Hepatocyte (in vitro differentiated cells): ENCODE data around the gene CNTNAP2.

ENCODE experiments used
- EZH2 ChIP-seq: fragments of 200-600 bp; sonication (generic); IDR thresholded peaks from 2 replicates; pipeline ENCODE4 v1.6.1; 2016; ENCODE audit warnings: antibody characterized with exemption, mild to moderate bottlenecking, borderline replicate concordance
- TF ChIP-seq, protein P1 (sequence below): fragments of 200-600 bp; sonication (generic); IDR thresholded peaks from 2 replicates; pipeline ENCODE4 v1.5.1; 2016; ENCODE audit warnings: antibody characterized with exemption, mild to moderate bottlenecking; ENCODE audit not compliant: poor library complexity

- TF ChIP-seq, protein P1, sequence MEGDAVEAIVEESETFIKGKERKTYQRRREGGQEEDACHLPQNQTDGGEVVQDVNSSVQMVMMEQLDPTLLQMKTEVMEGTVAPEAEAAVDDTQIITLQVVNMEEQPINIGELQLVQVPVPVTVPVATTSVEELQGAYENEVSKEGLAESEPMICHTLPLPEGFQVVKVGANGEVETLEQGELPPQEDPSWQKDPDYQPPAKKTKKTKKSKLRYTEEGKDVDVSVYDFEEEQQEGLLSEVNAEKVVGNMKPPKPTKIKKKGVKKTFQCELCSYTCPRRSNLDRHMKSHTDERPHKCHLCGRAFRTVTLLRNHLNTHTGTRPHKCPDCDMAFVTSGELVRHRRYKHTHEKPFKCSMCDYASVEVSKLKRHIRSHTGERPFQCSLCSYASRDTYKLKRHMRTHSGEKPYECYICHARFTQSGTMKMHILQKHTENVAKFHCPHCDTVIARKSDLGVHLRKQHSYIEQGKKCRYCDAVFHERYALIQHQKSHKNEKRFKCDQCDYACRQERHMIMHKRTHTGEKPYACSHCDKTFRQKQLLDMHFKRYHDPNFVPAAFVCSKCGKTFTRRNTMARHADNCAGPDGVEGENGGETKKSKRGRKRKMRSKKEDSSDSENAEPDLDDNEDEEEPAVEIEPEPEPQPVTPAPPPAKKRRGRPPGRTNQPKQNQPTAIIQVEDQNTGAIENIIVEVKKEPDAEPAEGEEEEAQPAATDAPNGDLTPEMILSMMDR = no peak
- TF ChIP-seq EZH2 = no peak
Measured at GRCh38 chr7:147605323-147605722, 1488.7 kb downstream of the CNTNAP2 start.
